GM13976 (cell line): ENCODE data around the gene ZBTB38.

Source experiments
- DNase-seq: peaks from one replicate; pipeline ENCODE4 v3.0.0; 2012; ENCODE audit warnings: low spot score
- CTCF ChIP-seq: IDR thresholded peaks from 2 replicates; pipeline ENCODE4 v1.5.1; 2012; ENCODE audit warnings: borderline replicate concordance, mild to moderate bottlenecking; ENCODE audit not compliant: insufficient read depth; ENCODE audit errors: extremely low read depth, missing control alignments, control extremely low read depth
- in situ Hi-C: fragments of 300-500 bp; cut with MboI; formaldehyde crosslinking; loops from one replicate; pipeline ENCODE4 v1.12.0; 2022; ENCODE audit warnings: low sequenced_read_pairs, mixed read lengths, inconsistent platforms; ENCODE audit not compliant: unreplicated experiment

The ZBTB38 gene

GRCh38 chr3:141326626-141327025, 41.7 kb upstream of the ZBTB38 start:
- DNase-seq = no peak
- in situ Hi-C loops = no loop called here
- no peak for TF ChIP-seq CTCF

- DNase-seq = peak; percentile 64
- no peak for TF ChIP-seq CTCF
- in situ Hi-C loops = no loop called here
Observed at GRCh38 chr3:141328286-141329166, 39.8 kb upstream of the ZBTB38 start.

- in situ Hi-C loops = no loop called here
- TF ChIP-seq CTCF = no peak
- DNase-seq = no peak
Observed at GRCh38 chr3:141330235-141330634, 38.1 kb upstream of the ZBTB38 start.

- no peak for TF ChIP-seq CTCF
- no peak for DNase-seq
- in situ Hi-C loops = no loop called here
Observed at GRCh38 chr3:141330718-141331376, 37.5 kb upstream of the ZBTB38 start.

- no peak for DNase-seq
- no peak for TF ChIP-seq CTCF
- in situ Hi-C loops = no loop called here
Observed at GRCh38 chr3:141331377-141332318, 36.7 kb upstream of the ZBTB38 start.

- no peak for TF ChIP-seq CTCF
- in situ Hi-C loops = no loop called here
- DNase-seq = no peak
Observed at GRCh38 chr3:141332416-141332815, 35.9 kb upstream of the ZBTB38 start.
